GM20000 (cell line): ENCODE measurements around the gene WASHC4.

Experiments used
- DNase-seq: peaks from one replicate; pipeline ENCODE4 v3.0.0; 2012; ENCODE audit warnings: low spot score
- TF ChIP-seq, protein P1 (sequence below): IDR thresholded peaks from 2 replicates; pipeline ENCODE4 v1.5.1; 2012; ENCODE audit warnings: mild to moderate bottlenecking, control low read depth; ENCODE audit errors: extremely low read depth, missing control alignments

WASHC4 gene

DNA sequence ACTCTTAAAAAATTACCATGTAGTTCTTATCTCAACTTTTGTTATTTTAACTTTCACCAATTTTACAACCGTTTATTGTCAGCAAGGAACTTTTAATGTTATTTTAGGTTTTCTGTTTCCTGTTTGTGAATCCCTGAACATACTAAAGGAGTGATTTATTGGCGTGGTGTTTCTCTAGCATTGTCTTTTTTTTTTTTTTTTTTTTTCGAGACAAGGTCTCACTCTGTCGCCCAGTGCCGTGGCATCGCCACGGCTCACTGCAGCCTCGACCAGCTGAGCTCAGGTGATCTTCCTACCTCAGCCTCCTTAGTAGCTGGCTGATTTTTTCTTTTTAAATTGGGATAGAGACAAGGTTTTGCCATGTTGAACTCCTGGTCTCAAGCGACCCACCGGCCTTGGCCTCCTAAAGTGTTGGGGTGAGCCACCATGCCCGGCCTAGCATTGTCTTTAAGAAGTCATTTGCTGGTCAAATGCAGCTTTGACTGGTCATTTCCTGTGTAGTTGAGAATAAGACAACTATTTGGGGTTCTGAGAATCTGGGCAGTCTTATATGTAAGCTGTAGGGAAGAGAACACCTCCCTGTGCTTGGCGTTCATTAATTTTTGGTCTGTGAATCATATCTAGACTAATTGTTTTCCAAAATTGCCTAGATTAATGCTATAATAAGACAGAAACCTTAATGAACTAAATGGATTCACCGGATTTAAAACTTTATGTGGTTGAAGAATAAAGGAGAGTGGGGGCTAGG lies 2.1 kb downstream of the WASHC4 start:
- TF ChIP-seq, protein P1, sequence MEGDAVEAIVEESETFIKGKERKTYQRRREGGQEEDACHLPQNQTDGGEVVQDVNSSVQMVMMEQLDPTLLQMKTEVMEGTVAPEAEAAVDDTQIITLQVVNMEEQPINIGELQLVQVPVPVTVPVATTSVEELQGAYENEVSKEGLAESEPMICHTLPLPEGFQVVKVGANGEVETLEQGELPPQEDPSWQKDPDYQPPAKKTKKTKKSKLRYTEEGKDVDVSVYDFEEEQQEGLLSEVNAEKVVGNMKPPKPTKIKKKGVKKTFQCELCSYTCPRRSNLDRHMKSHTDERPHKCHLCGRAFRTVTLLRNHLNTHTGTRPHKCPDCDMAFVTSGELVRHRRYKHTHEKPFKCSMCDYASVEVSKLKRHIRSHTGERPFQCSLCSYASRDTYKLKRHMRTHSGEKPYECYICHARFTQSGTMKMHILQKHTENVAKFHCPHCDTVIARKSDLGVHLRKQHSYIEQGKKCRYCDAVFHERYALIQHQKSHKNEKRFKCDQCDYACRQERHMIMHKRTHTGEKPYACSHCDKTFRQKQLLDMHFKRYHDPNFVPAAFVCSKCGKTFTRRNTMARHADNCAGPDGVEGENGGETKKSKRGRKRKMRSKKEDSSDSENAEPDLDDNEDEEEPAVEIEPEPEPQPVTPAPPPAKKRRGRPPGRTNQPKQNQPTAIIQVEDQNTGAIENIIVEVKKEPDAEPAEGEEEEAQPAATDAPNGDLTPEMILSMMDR, result no peak
- peak; percentile 51 for DNase-seq

DNA sequence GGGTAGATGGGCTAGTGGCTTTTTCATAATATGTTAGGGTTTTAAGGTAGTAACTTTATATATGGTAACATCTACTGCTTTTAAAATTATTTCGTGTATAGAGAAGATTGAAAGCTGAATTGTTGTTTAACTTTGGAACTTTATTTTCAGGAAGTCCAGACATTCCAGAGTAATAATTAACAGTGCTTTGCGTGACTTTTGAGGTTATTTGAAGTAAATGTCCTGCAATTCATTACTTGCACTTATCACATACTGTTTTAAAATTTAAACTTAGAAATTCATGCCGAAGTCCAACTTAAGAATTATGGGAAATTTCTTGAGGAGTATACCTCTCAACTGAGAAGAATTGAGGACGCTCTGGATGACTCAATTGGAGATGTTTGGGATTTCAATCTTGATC lies 3.3 kb downstream of the WASHC4 start:
- TF ChIP-seq, protein P1, result no peak

DNA sequence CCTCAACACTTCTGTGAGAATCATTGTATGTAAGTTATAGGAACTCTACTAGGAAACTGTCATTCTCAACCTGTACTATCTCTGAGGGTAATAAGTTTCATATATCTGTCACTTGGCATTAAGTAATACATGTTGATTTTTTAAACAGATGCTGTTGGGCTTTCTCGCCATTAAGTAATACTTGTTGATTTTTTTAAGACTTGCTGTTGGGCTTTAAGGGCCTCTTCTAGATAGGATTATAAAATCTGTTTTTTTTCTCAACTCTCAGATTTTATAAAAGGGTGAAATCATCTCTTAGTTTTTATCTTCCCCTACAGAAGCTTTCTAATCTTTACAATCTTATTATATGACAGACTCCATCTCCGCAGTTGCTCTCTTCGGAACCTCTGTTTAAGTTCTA lies 5.6 kb downstream of the WASHC4 start:
- DNase-seq, result no peak
- TF ChIP-seq, protein P1, result no peak

More for the DNA sequence above, 3.3 kb downstream of the WASHC4 start:
- DNase-seq, result no peak

DNA sequence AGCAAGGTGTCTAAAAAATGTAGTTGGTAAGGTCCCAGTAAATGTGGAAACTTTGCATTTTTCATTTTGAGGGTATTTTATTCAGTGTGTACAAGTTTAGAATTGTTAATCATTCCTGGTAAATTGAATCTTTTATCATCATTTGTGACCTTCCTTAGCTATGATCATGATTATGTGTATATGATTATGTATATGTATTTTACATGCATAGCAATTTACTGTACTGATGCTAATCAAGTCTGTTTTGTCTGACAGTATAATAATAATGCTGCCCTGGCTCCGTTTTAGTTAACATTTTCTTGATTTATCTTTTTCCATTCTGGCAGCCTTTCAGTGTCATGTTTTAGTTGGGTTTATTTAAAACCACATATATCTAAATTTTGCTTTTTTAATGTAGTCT lies 9.4 kb downstream of the WASHC4 start:
- DNase-seq, result no peak
- TF ChIP-seq, protein P1, result no peak

DNA sequence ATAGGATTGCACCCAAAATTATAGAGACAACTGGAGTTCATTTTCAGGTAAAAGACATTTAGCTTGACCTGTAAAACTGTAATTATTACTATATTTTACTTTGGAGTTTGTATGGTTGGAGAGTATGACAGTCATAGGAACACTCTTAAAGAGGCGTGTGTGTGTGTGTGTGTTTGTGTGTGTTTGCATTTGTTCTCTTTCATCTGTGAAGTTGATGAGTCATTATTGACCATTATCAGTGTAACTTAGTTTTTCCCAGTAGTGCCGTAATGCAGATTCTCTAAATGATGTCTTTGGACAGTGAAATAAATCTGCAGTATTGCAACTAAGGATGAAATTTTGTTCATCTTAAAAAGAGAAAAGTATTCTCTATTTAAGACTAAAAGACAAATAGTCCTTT lies 13.0 kb downstream of the WASHC4 start:
- DNase-seq, result no peak
- TF ChIP-seq, protein P1, result no peak

DNA sequence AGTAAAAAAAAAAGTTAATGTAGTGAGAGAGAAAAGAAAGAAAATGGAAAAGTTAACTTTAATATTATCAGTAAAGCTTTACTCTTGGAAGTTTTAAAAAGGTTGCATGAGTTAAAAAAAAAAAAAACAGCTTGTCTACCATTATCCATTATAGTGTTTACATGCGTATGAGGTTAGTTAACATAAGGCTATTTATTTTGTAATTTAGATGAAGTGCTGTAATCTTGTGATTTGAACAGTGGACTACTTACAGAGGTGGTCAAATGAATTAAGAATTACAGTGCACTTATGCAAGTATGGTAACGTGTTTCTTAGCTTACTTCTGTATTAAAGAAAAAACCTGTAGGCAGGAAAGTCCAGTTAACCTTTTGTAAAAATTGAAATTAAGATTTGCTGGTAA lies 30.7 kb downstream of the WASHC4 start:
- DNase-seq, result no peak

DNA sequence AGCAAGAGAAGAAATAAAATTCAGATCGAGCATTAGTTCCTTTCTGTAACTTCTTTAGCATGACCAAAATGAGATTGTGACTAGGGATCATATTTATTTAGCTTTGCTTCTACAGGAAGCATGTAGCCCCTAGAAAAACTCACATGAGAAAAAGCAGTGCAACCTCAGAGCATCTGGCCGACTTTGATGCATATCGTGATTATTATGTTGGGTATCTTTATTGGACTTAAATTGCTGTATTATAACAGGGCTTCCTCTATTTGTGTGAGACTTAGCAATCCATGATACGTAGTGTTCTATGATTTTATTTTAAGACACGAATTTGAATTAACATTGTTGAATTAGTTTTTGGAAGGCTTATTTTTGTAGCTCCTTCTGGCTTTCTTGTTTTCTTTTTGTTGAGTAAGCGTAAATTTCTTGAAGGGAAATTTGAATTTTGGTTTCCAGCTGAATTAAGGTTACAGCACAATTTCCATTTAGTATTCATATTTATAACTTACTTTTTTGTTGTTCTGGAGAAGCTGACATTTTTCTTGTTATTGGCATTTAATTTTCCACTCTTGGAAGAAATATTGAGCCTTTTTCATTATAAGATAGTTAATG lies 33.9 kb downstream of the WASHC4 start:
- no peak for DNase-seq
- TF ChIP-seq, protein P1, result no peak

More for the DNA sequence above, 30.7 kb downstream of the WASHC4 start:
- TF ChIP-seq, protein P1, result no peak
